ENCODE data around the gene PCYT1A.
A peak's percentile ranks its signal among the peaks of the same experiment; 100 is the strongest.
"Not testable (repeated sequence)": the region's sequence is repeated elsewhere in the genome, so short reads cannot be mapped to it uniquely, and the experiment has no call there.

Gene PCYT1A

DNA sequence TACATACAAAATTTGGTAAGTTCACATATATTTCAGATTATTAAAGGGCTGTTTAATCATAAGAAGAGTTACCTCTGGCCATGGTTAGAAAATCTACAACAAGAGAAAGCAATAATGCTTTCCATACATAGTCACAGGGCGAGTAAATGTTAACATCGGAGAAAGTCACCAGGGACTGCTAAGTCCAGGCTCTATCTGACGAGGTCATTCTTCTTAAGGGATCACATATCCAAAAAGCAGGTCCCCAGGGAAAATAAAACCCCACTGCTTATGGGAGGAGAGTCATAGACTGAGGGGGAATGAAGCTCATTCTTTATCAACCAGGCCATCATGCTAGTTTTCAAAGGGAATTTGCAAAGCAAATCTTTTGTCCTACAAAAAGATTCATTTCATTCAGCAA is 3.1 kb downstream of the PCYT1A start:
- DNase-seq: no peak

DNA sequence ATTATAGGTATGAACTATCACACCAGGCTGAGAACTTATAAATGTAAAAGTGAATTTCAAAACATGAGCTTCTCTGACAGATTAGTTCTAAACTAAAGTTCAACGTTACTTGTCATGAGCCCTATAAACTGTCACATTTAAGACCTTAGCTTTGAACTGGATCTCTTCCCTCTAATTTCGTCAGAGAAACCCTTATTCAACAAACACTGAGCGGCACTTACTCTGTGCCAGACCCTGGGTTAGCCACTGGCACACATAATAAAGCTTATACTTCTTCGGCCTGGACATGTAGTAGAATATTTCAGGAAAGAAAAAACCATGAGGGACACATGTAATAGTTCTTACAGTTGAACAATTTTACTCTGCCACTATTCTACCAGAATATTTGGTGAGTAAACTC is 5.6 kb downstream of the PCYT1A start:
- no peak for DNase-seq

DNA sequence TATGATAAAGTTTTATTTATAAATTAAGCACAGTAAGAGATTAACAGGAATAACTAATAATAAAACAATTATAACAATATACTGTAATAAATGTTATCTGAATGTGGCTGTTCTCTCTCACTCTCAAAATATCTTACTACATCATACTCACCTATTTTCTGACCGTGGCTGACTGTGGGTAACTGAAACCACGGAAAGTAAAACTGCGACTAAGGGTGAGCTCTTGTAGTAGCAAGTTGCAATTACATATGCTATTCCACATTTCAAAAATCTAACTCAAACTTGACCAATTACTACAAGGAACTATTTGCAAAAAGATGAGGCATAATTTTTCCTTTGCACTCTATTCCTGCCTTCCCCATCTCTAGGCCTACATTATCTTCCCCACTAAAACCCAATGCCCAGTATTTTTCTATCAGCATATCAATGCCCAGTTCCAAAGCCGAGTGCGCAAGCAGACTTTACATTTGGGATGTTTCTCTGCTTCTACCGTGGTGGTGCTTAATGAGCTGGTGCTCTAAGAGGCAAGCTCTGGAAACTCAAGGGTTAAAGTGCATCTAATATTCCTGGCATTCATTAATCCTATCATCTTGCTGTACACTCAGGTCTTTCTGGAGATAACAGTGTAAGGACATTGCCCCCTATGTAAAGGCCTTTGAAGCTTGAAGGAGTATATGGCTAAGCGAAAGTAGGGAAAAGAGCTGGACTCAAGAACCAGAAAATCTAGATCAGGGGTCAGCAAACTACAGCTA is 6.7 kb downstream of the PCYT1A start:
- no peak for DNase-seq

DNA sequence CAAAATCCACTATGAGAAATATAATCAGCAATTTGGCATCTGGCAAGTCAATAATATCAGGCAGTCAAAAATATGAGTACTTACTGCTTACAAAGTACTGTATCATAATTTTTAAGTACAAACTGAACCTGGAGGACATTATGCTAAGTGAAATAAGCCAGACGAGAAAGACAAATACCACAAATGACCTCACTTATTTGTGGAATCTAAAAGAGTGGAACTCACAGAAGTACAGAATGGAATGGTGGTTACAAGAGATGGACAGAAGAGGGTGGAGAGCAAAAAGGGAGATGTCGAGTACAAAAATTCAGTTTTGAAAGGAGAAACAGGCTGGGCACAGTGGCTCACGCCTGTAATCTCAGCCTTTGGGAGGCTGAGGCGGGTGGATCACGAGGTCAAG is 12.4 kb downstream of the PCYT1A start:
- DNase-seq: no peak

DNA sequence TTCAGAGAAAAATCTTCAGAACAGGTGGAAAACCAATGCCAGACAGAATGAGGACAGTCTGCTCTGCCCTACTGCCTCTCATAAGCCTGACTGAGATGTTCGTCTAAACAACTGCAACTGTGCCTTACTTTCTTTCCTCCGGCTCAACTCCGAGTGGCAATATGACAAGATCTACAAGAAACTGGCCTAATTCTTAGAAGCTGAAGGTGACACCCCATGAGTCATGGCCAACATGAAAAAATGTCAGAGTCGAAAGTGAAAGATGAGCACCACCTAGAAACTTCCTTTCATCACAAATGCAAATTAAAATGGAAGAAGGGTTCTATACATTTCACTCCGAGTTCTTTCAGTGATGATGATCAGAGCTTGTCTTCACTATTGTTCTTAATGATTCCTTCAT is 12.9 kb downstream of the PCYT1A start:
- DNase-seq: no peak

DNA sequence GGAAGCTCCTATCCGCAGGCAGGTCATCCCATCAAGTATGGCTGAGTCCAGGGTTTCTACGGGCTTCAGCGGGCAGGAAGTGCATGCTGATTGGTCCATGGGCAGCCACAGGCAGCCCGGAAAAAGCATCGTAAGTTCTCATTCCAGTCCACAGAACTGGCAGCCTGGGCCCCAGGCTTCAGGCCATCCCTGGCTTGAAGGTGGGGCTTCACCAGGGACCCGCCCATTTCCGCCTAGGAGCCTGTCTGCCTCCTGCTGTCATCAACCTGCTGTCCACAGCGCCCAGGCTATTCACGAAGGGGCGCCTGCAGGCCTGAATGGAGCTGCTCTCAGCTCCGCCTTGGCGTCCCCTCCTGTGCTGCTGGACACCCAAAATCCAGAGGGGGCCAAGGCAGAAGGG is 13.9 kb downstream of the PCYT1A start:
- no peak for DNase-seq

DNA sequence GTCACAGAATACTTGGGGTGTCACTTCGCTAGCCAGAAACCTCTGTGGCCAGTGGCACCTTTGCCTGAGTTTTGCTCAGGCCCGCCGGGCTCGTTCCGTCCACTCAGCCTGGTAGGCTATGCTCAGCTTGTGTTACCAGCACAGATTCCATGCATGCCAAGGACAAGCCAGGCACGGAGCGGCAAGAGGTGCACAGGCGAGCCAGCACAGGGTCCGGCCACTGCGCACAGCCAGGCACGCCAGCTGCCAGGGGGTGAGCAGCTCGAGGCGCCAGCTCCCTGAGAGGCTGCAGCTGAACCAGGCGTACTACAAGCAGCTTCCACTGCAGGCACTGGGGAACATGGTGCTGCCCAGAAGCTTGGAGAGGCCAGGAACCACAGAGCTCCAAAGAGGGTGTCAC is 14.7 kb downstream of the PCYT1A start:
- DNase-seq: no peak

DNA sequence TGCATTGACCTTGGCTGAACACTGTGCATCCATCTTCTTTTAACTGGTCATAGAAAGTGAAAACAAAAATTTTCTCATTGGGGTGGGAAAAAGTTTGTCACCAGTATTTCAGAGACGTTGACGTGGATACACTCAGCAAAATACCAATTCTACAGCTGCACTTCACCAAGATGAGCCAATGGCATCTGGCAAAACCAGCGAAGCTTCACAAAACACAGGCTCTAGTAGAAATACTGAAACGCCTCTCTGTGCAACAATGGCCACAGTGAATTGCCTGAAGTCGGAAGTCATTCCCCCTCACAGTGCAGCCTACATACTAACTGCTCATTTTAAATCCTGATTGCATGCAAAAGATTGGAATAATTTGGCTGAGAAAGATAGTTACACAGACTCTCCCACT is 17.0 kb downstream of the PCYT1A start:
- DNase-seq: no peak

DNA sequence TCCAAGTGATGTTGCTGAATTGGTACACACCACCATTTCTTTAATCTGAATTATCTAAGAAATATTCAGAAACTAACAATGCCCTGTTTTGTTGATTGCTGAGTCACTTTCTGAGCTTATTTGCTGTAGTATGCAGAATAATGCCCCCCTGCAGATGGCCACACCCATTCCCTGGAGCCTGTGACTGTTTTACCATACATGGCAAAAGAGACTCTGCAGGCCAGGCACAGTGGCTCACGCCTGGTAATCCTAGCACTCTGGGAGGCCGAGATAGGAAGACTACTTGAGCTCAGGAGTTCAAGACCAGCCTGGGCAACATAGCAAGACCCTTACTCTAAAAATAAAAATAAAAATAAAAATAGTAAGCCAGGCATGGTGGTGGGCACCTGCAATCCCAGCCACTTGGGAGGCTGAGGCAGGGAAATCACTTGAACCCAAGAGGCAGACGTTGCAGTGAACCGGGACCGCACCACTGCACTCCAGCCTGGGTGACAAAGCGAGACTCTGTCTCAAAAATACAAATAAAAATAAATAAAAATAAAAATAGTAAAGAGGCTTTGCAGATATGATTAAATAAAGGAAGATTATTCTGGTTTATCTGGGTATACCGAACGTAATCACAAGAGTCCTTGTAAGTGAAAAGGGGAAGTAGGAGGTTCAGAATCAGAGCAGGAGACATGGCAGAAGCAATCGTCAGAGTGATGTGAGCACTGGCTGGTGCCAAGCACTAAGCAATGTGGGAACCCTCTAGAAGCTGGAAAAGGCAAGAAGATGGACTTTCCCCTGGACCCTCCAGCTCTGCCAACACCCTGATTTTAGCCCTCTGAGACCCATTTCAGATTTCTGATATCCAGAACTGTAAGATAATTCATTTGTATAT is 19.0 kb downstream of the PCYT1A start:
- DNase-seq: peak; percentile 33

DNA sequence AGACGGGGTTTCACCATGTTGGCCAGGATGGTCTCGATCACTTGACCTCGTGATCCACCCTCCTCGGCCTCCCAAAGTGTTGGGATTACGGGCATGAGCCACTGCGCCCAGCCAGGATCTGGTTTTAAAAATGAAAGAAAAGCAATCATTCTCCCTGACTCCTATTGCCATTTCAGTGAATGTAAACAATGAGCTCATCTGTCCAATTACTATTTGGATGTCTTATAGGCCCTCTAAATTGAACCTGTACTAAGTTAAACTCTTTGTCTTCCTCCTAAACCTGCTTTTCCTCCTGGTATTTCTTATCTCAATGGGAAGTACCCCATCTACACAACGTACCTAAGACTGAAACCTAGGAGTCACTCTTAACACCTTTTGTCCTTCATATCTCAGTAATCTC is 23.7 kb downstream of the PCYT1A start:
- no peak for DNase-seq

DNA sequence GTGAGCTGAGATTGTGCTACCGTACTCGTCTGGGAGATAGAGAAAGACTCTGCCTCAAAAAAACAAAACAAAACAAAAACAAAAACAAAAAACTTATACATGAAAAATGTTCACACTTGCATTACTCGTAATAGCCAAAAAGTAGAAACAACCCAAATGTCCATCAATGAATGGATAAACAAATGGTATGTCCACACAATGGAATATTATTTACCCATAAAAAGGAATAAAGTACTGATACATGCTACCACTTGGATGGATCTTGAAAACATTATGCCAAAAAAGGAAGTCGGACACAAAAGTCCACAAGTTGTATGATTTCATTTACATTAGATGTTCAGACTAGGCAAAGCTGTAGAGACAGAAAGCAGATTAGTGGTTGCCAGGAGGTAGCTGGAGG is 26.7 kb downstream of the PCYT1A start:
- no peak for DNase-seq

DNA sequence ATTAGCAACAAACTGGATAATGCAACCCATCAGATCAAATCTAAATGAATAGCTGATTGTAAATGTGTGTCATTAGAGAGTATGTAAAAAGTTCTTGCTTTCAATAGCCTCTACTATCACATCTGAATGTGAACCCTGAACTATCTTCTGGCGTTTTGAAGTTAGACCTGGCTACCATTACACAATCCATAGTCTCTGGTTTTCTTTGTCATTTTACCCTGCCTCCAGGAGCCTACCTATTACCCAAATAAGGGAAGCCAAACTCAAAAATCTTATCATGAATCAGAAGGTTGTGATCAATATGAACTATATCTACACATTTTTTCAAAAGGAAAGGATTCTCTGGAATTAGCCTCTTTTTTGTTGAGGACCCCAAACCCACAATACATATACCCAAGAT is 31.8 kb downstream of the PCYT1A start:
- DNase-seq: no peak

DNA sequence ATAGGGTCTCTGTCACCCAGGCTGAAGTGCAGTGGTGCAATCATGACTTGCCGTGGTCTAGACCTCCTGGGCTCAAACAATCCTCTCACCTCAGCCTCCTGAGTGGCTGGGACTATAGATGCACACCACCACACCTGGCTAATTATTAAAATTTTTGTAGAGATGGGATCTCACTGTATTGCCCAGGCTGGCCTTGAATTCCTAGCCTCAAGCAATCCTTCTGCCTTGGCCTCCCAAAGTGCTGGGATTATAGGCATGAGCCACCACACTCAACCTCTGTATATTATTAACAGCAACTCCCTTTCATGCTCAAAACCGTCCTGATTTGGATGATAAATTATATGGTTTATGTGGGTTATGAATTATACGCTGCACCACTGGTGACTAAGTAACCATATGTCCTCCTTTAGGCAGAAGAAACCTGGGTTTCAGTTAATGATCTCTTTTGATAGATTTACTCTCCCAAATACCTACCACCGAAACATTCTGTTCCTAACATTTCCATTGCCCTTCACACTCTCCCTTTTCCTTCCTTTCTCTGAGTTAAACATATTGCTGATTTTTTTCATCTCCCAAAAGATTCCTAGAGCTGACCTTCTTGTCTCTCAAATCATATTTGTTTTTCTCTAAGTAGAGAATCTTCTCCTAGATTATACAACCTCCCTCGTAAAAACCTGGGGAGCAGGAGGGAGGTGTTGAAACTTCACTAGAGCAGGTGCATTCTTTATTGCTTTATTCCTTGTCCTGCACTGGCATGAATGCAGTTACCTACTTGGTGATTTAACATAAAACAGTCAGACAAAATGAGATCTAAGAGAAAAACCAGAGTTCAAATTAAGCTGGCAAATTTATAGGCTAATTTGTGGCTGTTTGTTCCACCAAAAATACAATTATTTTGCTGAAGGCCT is 32.9 kb downstream of the PCYT1A start:
- no peak for DNase-seq

DNA sequence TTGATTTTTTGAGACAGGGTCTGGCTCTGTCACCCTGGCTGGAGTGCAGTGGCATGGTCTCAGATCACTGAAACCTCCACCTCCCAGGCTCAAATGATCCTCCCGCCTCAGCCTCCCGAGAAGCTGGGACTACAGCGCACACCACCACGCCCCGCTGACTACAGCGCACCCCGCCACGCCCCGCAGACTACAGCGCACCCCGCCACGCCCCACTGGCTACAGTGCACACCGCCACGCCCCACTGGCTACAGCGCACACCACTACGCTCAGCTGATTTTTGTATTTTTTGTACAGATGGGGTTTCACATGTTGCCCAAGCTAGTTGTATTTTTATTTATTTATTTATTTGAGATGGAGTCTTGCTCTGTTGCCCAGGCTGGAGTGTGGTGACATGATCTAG is 35.6 kb downstream of the PCYT1A start:
- DNase-seq: no peak

DNA sequence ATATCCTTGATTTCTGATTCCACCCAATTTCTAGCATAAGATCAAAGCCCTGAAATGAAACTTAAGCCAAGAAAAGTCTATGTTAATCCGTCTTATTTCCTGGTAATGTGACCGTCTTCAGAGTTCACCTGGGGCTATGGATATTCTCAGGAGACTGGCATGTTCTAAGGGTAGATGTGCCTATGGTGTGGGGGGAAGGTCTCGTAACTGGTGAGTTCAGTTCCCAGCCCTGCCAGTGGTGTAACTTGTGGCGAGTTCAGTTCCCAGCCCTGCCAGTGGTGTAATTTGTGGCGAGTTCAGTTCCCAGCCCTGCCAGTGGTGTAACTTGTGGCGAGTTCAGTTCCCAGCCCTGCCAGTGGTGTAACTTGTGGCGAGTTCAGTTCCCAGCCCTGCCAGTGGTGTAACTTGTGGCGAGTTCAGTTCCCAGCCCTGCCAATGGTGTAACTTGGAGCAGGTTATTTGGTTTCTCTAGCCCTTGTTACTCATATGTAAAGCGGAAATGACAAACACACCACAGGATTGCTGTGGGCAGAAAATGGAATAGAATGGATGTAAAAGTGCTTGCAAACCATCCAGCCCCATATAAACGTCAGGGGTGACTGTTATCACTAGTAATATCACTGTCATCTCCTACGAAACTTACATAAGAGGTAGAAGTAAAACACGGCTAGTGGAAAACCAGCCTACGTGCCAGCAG is 40.8 kb downstream of the PCYT1A start:
- no peak for DNase-seq

DNA sequence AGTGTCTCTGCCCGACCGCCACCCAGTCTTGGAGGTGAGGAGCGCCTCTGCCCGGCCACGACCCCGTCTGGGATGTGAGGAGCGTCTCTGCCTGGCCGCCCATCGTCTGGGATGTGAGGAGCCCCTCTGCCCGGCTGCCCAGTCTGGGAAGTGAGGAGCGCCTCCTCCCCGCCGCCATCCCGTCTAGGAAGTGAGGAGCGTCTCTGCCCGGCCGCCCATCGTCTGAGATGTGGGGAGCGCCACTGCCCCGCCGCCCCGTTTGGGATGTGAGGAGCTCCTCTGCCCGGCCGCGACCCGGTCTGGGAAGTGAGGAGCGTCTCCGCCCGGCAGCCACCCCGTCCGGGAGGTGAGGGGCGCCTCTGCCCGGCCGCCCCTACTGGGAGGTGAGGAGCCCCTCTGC is 43.4 kb downstream of the PCYT1A start:
- DNase-seq: not testable (repeated sequence)

DNA sequence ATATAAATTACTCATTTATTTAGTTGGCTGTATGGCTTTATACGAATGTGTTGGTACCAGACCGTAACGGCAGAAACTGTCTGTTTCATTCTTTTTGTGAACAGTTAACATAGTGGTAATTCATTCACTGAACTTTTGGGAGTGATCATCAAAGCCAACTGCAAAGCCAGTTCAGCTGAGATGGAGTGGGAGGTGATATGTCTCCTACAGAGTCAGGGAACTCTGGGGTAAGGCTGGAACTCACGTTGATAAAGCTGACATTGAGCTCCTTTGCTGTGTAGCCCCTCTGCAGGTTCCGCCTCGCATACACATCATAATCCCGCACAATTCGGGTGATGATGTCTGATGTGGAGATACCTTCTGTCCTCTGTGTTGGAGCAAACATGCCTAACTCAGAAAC is 45.8 kb downstream of the PCYT1A start:
- DNase-seq: no peak

DNA sequence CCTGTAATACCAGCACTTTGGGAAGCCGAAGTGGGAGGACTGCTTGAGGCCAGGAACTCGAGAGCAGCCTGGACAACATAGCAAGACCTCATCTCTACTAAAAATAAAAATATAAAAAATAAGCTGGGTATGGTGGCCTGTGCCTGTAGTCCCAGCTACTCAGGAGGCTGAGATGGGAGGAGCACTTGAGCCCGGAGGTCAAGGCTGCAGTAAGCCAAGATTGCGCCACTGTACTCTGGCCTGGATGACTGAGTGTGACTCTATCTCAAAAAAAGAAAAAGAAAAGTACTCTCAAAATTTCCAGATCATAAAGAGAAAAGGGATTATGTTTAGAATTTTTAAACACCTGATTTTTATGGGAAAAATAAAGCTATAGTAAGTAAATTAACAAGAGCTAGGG is 47.1 kb downstream of the PCYT1A start:
- DNase-seq: no peak

DNA sequence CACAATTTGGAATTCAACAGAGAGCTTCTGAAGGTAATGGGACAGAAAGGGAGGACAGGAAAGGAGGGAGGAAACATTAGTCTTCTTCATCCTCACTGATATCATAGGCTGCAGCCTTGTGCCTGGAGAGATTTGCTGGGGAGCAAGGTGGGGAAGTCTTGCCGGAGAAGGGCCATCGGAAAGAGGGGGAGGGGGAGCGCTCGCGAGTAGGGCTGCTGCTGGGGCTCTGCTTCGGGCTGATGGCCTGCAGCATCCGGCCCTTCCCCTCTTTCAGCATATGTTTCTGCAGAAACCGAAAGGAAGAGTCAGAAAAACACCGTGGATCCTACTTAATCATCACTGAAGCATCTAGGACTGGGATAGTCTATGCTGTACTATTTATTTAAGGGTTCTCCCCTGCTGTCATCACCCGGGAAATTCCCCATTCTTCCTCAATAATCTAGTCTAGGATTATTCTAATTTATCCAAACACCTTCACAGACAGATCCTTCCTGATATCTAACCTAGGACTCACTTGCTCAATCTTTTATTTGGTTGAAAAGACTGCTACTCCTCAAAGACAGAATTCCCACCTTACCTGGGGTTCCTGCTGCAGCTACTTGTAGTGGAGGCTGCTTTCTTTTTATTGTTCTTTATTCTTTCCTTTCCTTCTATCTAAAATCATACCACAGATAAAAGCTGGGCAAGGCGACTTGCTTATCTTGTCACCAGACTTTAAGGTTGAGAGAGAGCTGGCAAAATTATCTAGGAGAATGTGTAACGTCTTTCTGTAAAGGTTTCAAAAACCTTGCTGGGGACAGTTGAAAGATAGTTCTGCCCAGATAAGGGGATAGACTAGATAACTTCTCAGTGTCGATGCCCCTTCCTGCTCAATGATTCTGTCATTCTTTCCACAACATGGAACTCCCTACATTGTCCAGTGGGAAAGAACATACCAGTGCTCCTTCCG is 48.6 kb downstream of the PCYT1A start:
- no peak for DNase-seq

DNA sequence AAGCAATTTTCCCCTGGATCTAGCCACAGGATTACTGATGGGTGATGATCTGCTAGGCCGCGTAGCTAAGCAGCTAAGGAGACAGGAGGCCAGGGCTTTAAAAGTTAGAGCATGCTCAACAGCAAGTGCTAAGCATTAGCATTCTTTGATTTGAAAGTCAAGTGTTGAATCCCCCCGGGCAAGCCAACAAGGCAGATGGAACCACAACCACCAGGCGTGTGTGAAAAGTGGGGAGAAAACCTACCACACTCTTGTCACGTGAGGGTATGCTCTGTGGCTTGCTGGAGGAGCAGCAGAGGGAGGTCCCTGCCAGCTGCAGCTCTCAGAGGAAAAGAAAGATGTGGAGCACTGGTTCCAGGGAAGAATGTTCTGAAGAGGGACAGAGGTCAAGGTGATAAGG is 50.3 kb downstream of the PCYT1A start:
- DNase-seq: no peak

DNA sequence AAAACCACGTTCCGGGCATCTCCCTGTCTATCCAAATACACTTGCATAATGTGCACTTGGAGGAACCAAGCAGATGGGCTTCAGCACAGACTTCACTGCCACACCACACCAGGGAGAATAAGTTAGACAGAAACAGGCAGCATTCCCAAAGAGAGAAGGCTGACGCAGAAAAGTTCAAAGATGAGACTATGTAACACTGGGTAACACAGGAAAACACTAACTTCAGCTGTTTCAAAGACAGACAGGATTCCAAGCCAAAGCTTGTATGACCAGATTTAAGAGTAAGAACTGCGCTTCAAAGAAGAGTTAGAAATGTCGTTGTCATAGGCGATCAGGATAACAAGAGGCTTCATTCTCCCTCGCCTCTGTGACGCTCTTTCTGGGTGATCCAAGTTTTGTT is 51.3 kb downstream of the PCYT1A start:
- no peak for DNase-seq

Measured in T1000 (cell line).